NCI-H82 treated with DMSO at 0.1 percent for 48 hours (cell line): ENCODE measurements around the gene FCRLA.
A peak's percentile ranks its signal among the peaks of the same experiment; 100 is the strongest.
"Not testable (repeated sequence)": the region's sequence is repeated elsewhere in the genome, so short reads cannot be mapped to it uniquely, and the experiment has no call there.

Source experiments
- DNase-seq: peaks from one replicate; lab custom pipeline; 2025; ENCODE audit not compliant: unreplicated experiment; lab: John Stamatoyannopoulos, UW

FCRLA gene

DNA sequence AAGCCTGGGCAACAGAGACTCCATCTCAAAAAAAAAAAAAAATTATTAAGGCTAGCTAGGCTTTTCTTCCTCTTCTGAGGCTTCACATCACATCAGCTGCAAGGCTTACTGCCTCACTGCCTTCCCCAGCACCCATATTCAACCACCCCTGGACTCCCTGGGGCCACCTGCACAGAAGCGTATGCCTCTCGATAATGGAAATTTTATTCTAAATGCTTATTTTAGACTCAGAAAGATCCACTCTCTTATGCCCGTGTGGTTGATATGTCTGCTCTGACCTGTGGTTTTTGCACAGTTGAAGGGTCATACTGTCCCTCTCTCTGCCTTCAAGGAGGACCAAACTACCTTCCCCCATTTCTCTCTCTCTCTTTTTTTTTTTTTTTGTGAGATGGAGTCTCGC is 1.5 kb upstream of the FCRLA start:
- DNase-seq = no peak

DNA sequence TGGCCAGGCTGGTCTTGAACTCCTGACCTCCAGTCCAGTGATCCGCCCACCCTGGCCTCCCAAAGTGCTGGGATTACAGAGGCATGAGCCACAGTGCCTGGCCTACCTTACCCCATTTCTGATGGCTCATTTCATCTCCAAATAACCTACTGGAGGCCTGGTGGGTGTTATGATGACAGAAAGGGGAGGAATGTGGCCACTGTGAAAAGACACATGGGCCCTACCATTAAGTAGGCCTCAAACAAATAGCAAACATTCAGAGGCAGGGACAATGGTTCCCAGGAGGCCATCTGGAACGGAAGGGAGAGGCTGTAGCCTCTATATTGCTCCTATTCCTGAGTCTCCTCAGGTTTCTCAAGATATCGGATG is 932 bp upstream of the FCRLA start:
- no peak for DNase-seq

- DNase-seq = no peak
Observed at GRCh38 chr1:161707503-161707902, 474 bp downstream of the FCRLA start.

DNA sequence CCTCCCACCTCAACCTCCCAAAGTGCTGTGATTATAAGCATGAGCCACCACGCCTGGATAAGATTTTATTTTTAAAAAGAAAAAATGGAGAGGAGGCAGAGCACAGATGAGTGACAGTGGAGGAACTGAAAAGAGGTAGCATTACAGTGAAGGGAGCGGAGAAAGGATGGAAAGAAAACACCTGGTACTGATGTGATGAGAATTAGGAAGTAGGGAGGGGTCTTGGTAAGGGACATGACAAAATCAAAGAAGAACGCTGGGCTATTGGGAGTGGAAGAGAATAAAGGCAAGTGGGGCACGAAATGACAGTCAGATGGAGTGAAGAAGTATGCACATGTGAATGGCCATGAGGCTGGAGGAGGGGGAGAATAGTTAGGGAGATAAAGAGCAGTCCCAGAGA is 2.3 kb downstream of the FCRLA start:
- no peak for DNase-seq

DNA sequence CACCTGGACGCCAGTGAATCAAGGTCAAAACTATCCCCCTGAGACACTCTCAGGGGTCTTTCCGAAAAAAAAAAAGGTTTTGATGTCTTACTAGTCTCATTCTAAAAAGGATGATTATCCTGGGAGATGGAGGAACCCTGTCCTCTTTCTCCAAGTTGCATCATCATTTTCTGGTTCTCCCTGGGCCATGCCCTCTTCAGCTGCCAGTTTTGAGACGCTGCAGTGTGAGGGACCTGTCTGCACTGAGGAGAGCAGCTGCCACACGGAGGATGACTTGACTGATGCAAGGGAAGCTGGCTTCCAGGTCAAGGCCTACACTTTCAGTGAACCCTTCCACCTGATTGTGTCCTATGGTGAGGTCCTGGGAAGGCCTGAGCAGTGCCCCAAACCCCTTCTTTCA is 3.5 kb downstream of the FCRLA start:
- DNase-seq = no peak

DNA sequence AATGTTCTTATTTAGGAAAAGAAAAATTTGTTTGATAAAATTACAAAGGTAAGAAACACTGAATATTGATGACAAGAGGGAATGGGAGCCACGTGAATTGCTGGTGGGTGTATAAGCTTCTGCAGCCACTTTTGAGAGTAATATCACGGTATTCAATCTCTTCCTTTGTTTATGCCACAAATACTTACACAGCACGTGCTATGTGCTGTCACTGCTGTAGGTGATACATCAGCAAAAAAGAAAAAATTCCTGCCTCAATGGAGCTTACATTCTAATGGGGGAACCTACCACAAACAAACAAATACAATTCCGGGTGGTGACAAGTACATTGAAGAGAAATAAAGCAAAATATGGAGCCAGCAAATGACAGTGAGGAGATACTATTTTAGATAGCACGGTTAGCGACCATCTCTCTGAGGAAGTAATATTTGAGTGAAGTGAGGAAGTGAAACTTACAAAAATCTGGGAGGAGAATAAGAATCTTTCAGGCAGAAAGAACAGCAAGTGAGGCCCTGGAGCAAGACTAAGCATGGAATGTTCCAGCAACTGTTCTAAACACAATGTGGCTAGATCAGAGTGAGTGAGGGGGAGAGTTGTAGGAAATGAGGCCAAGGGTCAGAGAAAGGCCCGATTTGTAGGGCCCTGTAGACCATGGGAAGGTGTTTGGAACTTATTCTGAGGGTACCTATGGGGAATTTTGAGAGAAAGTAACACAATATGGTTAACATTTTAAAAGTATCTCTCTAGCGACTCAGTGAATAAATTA is 11.7 kb downstream of the FCRLA start:
- DNase-seq = no peak

GRCh38 chr1:161719325-161719611 is 12.2 kb downstream of the FCRLA start:
- DNase-seq = no peak

GRCh38 chr1:161720422-161720821 is 13.4 kb downstream of the FCRLA start:
- no peak for DNase-seq

- DNase-seq = no peak
Observed at GRCh38 chr1:161720956-161721737, 14.1 kb downstream of the FCRLA start, which contains the start of gene FCRLB. TSS of gene FCRLB (plus strand) at chr1:161721544. CDS start at chr1:161722673, 1,129 bp downstream.

DNA sequence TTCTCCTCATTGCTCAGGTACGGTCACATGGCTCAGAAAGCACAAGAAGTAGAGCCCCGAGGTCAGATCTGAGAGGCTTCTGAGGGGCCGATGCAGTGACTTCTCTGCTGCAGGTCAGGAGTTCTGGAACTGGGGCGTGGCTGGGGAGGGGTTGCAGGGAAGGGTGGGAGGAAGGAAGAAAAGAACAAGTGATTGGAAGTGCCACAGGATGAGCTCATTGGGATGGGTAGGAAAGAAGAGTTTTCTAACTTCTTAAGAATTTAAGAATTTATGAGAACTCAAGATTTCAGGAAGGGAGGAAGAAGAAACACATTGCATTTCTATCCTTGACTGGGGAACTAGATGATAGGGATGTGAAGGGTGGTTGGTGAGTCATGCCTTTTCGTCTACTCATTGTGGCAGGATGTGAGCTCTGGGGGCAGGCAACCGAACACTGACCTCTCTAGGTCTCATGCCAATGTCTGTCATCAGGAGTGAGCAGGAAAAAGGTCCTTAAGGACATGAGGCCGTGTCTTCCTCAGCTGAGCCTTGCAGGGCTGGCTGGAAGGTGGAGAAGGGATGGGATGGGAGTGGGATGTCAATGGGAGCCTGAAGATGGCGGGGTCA is 14.8 kb downstream of the FCRLA start:
- DNase-seq = no peak

DNA sequence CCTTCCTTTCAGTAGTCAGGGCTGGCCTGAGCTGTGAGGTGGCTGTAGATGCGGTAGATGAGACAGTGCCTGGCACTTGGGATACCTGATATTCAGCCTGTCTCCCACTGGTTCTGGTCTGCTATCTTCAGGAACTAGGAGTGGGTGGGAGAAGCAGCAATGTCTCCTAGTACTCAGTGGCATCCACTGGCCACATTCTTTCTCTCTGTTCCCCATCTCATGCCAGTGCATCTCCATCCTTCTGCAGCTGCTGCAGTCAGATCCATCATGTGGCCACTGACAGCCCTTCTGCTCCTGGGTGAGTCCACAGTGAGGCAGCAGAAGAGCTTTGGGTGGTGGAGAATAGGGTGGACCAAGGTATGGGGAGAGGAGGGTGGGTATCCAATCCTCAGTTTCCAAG is 15.4 kb downstream of the FCRLA start:
- DNase-seq = no peak

- no peak for DNase-seq
Observed at GRCh38 chr1:161723459-161724141, 16.6 kb downstream of the FCRLA start.

DNA sequence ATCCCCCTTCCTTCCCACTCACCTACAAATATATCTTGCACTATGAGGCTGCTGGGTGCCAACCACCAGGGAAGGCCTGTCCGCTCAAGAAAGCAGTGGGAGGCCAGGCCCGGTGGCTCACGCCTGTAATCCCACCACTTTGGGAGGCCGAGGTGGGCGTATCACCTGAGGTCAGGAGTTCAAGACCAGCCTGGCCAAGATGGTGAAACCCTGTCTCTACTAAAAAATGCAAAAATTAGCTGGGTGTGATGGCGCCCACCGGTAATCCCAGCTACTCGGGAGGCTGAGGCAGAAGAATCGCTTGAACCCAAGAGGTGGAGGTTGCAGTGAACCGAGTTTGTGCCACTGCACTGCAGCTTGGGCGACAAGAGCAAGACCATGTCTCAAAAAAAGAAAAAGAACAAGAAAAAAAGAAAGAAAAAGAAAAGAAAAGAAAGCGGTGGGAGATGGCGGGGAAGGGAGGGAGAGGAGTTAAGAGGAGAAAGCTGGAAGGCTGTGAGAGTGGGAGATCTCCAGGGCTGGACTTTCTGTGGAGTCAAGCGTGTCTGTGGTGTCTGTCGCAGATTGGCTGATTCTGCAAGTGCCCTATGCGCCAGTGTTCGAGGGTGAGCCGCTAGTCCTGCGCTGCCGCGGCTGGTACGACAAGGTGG is 18.4 kb downstream of the FCRLA start:
- not testable (repeated sequence) for DNase-seq

- DNase-seq = peak; percentile 14
Observed at GRCh38 chr1:161725908-161726472, 19.0 kb downstream of the FCRLA start.

- peak; percentile 85 for DNase-seq
Observed at GRCh38 chr1:161726473-161727255, 19.6 kb downstream of the FCRLA start.

DNA sequence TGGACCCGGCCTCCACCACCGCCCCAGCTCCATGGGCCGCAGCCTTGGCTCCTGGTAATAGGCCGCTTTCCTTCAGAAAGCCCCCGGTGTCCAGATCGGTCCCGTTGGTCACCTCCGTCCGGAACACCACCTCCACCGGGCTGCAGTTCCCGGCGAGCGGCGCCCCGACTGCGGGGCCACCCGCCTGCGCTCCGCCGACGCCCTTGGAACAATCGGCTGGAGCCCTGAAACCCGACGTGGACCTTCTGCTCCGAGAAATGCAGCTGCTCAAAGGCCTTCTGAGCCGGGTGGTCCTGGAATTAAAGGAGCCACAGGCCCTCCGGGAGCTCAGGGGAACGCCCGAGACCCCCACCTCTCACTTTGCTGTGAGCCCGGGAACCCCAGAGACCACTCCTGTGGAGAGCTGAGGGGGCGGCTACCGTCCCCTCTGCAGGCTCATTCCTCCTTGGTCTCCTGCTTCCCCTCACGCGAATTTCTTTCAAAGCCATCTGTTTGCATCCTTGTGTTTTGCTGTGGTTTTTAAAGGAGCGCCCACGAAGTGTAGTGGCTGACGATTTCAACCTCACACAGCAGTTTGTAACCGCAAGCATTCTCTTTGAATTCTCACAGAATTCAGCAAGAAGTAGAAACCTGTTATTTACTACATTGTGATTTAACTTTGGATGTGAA is 20.4 kb downstream of the FCRLA start:
- DNase-seq = no peak

GRCh38 chr1:161728376-161729226 is 21.6 kb downstream of the FCRLA start:
- no peak for DNase-seq

GRCh38 chr1:161730050-161730564 is 23.1 kb downstream of the FCRLA start:
- no peak for DNase-seq
